GM21360 (cell line): Measurements from ENCODE around the gene PRR5.

ENCODE experiments used
- ATAC-seq: cut with Tn5 transposase; IDR thresholded peaks from one replicate; pipeline ENCODE4 v1.9.1; 2021; ENCODE audit warnings: mild to moderate bottlenecking, moderate library complexity; ENCODE audit not compliant: unreplicated experiment

Gene PRR5

DNA sequence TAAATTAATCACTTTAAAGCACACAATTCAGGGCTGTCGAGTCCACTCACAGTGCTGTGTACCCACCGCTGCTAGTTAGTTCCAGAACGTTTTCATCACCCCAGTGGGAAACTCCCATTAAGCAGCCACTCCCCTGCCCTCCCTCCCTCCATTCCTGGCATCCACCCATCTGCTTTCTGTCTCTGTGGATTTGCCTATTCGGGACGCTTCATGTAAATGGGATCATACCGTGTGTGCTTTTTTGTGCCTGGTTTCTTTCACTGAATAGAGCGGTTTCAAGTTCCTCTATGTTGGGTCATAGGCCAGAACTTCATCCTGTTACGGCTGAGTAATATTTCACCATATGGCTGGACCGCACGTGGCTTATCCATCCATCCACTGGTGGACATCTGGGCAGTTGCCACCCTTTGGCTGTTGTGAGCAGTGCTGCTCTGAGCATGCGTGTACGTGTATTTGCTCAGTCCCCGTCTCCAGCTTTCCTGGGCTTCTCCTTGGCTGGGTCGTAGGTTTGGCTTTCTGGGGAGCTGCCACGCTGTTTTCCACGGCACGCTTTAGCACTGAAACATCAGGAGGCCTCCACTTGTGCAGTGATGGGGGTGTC, 80.5 kb downstream of the PRR5 start:
- no peak for ATAC-seq

DNA sequence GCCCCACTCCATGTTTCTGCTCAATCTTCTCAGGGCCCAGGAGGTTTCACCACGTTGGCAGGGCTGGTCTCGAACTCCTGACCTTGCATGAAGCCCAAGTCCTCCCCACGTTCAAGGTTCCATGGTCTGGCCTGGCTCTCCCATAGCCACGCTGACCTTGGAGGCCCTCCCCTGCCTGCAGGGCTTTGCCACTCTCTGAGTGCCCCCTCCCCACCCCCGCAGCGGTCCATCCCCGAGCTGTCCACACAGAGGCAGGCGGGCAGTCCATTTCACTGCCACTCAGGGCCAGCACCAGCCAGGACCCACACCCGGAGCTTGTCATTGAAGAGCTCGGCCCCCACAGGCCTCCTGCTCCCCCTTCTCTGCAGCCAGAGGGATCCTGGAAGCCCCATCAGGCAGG, 81.1 kb downstream of the PRR5 start:
- no peak for ATAC-seq

GRCh38 chr22:44783581-44783980, 81.6 kb downstream of the PRR5 start:
- ATAC-seq, result no peak

- no peak for ATAC-seq
Observed at GRCh38 chr22:44786136-44786535, 84.1 kb downstream of the PRR5 start.

DNA sequence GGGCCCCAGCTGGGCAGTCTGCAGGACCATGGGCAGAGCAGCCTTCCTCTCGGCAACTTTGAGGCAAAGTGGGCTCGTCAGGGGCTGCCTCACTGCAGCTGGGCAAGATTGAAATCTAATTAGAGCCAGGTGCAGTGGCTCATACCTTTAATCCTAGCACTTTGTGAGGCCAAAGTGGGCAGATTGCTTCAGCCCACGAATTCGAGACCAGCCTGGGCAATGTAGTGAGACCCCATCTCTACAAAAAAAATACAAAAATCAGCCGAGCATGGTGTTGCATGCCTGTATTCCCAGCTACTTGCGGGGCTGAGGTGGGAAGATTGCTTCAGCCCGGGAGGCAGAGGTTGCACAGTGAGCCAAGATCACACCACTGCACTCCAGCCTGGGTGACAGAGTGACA, 84.6 kb downstream of the PRR5 start:
- no peak for ATAC-seq
